A549 (cell line): Measurements from ENCODE around the gene TMEM9.

ENCODE experiments used
- CTCF ChIP-seq: fragments of >200 bp; sonication (Bioruptor Twin); formaldehyde crosslinking; IDR thresholded peaks from 3 replicates; pipeline ENCODE4 v1.5.1; 2016
- FOSL2 ChIP-seq, 2 experiments: fragments of 450-650 bp in 1 of 2; fragments of >200 bp in 1 of 2; sonication (Bioruptor Twin) in 1 of 2; formaldehyde crosslinking; IDR thresholded peaks; 2 replicates each; pipeline versions ENCODE4 v1.5.0 to v1.6.1; 2016 to 2020; ENCODE audit warnings: mild to moderate bottlenecking in 1 of 2, moderate library complexity in 1 of 2
- MAX ChIP-seq: IDR thresholded peaks from 2 replicates; pipeline ENCODE4 v1.6.1; 2012
- POLR2AphosphoS2 ChIP-seq: conservative IDR thresholded peaks from 2 replicates; pipeline ENCODE4 v1.6.1; 2012; ENCODE audit warnings: low read length, improper control_type of control experiment, inconsistent platforms

- no peak for TF ChIP-seq CTCF
- no peak for TF ChIP-seq FOSL2 (IDR thresholded peaks at IDR 0.05)
- TF ChIP-seq FOSL2 (CRISPR knock-in tag; IDR thresholded peaks at IDR 0.05), result no peak
- TF ChIP-seq MAX, result no peak
- TF ChIP-seq POLR2AphosphoS2, result no peak
Measured at GRCh38 chr1:201137024-201137392, 17.3 kb downstream of the TMEM9 start.
